NT2/D1 (cell line): ENCODE data around the gene HS6ST3.

ENCODE experiments used
- DNase-seq: peaks from one replicate; pipeline ENCODE4 v3.0.0-alpha.2; 2011; ENCODE audit warnings: low read depth, low spot score
- H3K27me3 ChIP-seq: 2 replicates; pipeline ENCODE4 v1.6.0; 2011; ENCODE audit warnings: mild to moderate bottlenecking; ENCODE audit not compliant: insufficient read length, insufficient read depth
- H3K36me3 ChIP-seq: 2 replicates; pipeline ENCODE4 v1.6.1; 2011; ENCODE audit warnings: mild to moderate bottlenecking, low read length, mixed read lengths; ENCODE audit not compliant: insufficient read depth, insufficient read length
- H3K4me1 ChIP-seq: 2 replicates; pipeline ENCODE4 v1.5.1; 2011; ENCODE audit not compliant: insufficient read depth, insufficient read length
- H3K4me3 ChIP-seq: 2 replicates; pipeline ENCODE4 v1.5.1; 2011; ENCODE audit warnings: low read depth; ENCODE audit not compliant: insufficient read length
- H3K9ac ChIP-seq: 2 replicates; pipeline ENCODE4 v1.6.0; 2011; ENCODE audit warnings: low read depth; ENCODE audit not compliant: insufficient read length
- H3K9me3 ChIP-seq: 2 replicates; pipeline ENCODE4 v1.5.1; 2011; ENCODE audit warnings: mild to moderate bottlenecking, low read length; ENCODE audit not compliant: insufficient read depth
- SUZ12 ChIP-seq: IDR thresholded peaks from 2 replicates; pipeline ENCODE4 v1.6.1; 2011; ENCODE audit not compliant: insufficient read length, insufficient read depth; ENCODE audit errors: extremely low read depth
- YY1 ChIP-seq: IDR thresholded peaks from 2 replicates; pipeline ENCODE4 v1.6.1; 2011; ENCODE audit not compliant: insufficient read length, insufficient read depth
- ZNF274 ChIP-seq: IDR thresholded peaks from 2 replicates; pipeline ENCODE4 v1.6.1; 2011; ENCODE audit warnings: mild to moderate bottlenecking, low read depth, low read length

Gene HS6ST3

DNA sequence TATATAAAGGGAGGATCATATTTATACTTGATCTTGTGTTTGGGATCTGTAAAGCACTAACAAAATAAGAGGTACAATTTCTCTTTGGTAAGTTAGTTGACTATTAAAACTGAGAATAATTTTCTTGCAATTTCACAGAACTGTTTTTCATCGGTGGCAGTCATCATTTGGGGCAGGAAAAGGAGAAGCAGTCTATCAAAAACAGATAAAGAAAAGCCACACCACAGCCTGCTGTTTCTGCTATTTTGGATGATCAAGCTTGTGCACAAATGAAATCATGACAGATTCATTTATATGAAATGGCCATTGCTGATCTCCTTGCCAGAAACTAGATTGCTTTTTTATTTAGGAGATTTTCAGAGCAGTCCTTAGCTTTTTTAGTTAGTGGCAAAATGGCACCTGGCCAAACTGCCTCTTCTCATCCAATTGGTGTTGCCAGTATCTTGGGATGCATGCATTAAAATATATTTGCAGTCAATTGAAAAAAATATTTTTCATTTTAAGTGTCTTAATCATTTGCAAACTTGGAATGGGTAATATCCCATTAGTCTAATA is 326.0 kb downstream of the HS6ST3 start:
- Histone ChIP-seq H3K9ac (no peak overlapping the region), H3K27me3 (no peaks in the 10 kb centered on the region), H3K9me3 (no peaks in the 10 kb centered on the region), H3K36me3 (no peaks in the 10 kb centered on the region), H3K4me3 (no peak overlapping the region), H3K4me1 (no peaks in the 10 kb centered on the region)
- no peak for DNase-seq
- TF ChIP-seq ZNF274 (no peak), YY1 (no peak)

GRCh38 chr13:96417939-96418685 is 328.2 kb downstream of the HS6ST3 start:
- H3K4me1 ChIP-seq, result no peaks in the 10 kb centered on the region
- H3K27me3 ChIP-seq, result no peaks in the 10 kb centered on the region
- no peak overlapping the region for H3K9ac ChIP-seq
- H3K36me3 ChIP-seq, result no peaks in the 10 kb centered on the region
- no peak for TF ChIP-seq ZNF274
- TF ChIP-seq YY1, result no peak
- DNase-seq, result no peak
- H3K9me3 ChIP-seq, result no peaks in the 10 kb centered on the region
- H3K4me3 ChIP-seq, result no peak overlapping the region

DNA sequence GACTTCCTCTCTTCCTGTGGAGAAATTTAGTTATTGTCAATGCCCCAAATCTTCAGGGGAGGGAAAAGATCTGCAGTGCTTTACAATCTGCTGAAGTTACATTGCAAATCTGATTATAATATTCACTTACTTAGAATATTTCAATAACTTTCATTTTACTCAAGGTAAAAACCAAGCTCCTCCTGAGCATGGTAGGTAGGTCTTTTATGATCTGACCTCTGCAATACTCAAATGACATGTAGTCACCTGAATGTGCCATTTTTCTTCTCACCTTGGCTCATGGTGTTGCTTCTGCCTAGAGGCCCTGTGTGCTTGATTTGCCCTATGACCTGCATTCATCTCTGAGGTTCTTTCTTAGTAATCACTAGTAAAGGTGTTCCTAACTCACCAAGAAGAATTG is 331.4 kb downstream of the HS6ST3 start:
- no peaks in the 10 kb centered on the region for H3K9me3 ChIP-seq
- no peaks in the 10 kb centered on the region for H3K4me1 ChIP-seq
- H3K27me3 ChIP-seq, result no peaks in the 10 kb centered on the region
- no peaks in the 10 kb centered on the region for H3K36me3 ChIP-seq
- TF ChIP-seq ZNF274 (no peak), YY1 (no peak), SUZ12 (no peak)
- no peak overlapping the region for H3K9ac ChIP-seq
- H3K4me3 ChIP-seq, result no peak overlapping the region
- DNase-seq, result no peak

- no peak overlapping the region for H3K4me3 ChIP-seq
- H3K9me3 ChIP-seq, result no peaks in the 10 kb centered on the region
- no peak for TF ChIP-seq YY1
- TF ChIP-seq ZNF274, result no peak
- TF ChIP-seq SUZ12, result no peak
- no peak for DNase-seq
- no peaks in the 10 kb centered on the region for H3K36me3 ChIP-seq
- no peaks in the 10 kb centered on the region for H3K4me1 ChIP-seq
- no peaks in the 10 kb centered on the region for H3K27me3 ChIP-seq
- no peak overlapping the region for H3K9ac ChIP-seq
These were observed 332.1 kb downstream of the HS6ST3 start for GRCh38 chr13:96422002-96422401.

DNA sequence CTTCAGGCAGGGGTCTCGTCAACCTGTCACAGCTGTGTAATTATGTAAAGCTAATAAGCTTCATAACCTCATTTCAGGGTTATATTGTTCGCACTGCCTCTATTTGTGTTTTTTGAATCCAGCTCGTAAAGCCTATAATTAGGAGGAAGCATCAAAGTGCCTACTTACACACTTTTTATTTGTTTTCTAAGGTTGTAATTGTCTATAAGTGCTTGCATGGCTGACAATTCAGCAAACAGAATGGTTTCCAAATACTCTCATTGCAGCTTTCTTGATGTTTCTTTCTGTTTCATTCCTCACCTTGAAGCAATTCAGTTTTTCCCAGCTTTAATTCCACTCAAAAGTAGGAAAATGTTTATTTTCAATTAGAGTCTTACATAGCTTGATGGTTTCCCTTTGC is 336.3 kb downstream of the HS6ST3 start:
- Histone ChIP-seq H3K36me3 (no peaks in the 10 kb centered on the region), H3K27me3 (no peaks in the 10 kb centered on the region), H3K9ac (no peak overlapping the region), H3K9me3 (no peaks in the 10 kb centered on the region), H3K4me1 (no peaks in the 10 kb centered on the region), H3K4me3 (no peak overlapping the region)
- DNase-seq, result no peak
- TF ChIP-seq ZNF274 (no peak), SUZ12 (no peak), YY1 (no peak)

DNA sequence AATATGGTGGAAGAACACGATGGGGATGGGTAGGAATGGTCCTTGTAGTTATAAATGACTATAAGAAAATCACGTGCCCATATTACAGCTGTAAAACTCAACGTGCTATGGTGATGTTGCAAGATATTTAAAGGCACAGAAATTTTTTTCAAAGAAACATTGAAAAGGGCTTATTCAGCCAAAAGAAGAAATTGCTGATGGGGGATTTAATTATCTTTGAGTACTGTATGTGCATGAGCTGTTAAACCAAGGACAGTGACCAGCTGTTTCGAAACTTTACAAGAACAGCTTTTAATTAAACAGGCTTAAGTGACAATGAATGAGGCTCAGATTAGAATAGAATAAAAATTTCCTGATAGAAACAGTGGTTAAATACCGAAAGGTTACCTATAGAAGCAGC is 339.0 kb downstream of the HS6ST3 start:
- no peaks in the 10 kb centered on the region for H3K4me1 ChIP-seq
- H3K9me3 ChIP-seq, result no peaks in the 10 kb centered on the region
- no peak overlapping the region for H3K4me3 ChIP-seq
- TF ChIP-seq SUZ12 (no peak), YY1 (no peak), ZNF274 (no peak)
- H3K9ac ChIP-seq, result no peak overlapping the region
- no peak for DNase-seq
- H3K36me3 ChIP-seq, result no peaks in the 10 kb centered on the region
- no peaks in the 10 kb centered on the region for H3K27me3 ChIP-seq

- no peak overlapping the region for H3K4me3 ChIP-seq
- no peaks in the 10 kb centered on the region for H3K36me3 ChIP-seq
- H3K9me3 ChIP-seq, result no peaks in the 10 kb centered on the region
- no peaks in the 10 kb centered on the region for H3K27me3 ChIP-seq
- no peak for TF ChIP-seq SUZ12
- no peak for TF ChIP-seq YY1
- TF ChIP-seq ZNF274, result no peak
- no peak overlapping the region for H3K9ac ChIP-seq
- no peaks in the 10 kb centered on the region for H3K4me1 ChIP-seq
- no peak for DNase-seq
These were observed 341.2 kb downstream of the HS6ST3 start for GRCh38 chr13:96431044-96431581.

- TF ChIP-seq ZNF274 (no peak), SUZ12 (no peak)
- Histone ChIP-seq H3K36me3 (no peaks in the 10 kb centered on the region), H3K9me3 (no peaks in the 10 kb centered on the region), H3K27me3 (no peaks in the 10 kb centered on the region), H3K4me1 (no peaks in the 10 kb centered on the region), H3K9ac (no peak overlapping the region), H3K4me3 (no peak overlapping the region)
- no peak for DNase-seq
These were observed 354.8 kb downstream of the HS6ST3 start for GRCh38 chr13:96444676-96445075.
